Measurements from ENCODE around the gene RAD17. TPM values are rescaled to one million over a fixed set of nuclear protein-coding genes. Genes with fewer than 3 reads are reported as not detected.
"Not testable (repeated sequence)": the region's sequence is repeated elsewhere in the genome, so short reads cannot be mapped to it uniquely, and the experiment has no call there.

The RAD17 gene
- total RNA-seq, 4 donors from 2014 or later = 13.0 to 21.1 (median 15.0) TPM

GRCh38 chr5:69418554-69418953 lies 48.9 kb downstream of the RAD17 start:
- 94% methylated on average over 3 of the region's 3 CpGs for WGBS
- TF ChIP-seq EP300 (IDR thresholded peaks at IDR 0.05) (no peak), POLR2A (IDR thresholded peaks at IDR 0.05) (no peak), POLR2AphosphoS5 (IDR thresholded peaks at IDR 0.05) (no peak), CTCF (IDR thresholded peaks at IDR 0.05) (no peak)
- Histone ChIP-seq H3K27ac (no peak overlapping the region), H3K4me1 (no peaks in the 10 kb centered on the region), H3K4me3 (no peak overlapping the region), H3K27me3 (no peaks in the 10 kb centered on the region), H3K9me3 (no peaks in the 10 kb centered on the region), H3K36me3 (peaks cover 3% of the 10 kb centered on the region)
- DNase-seq (ENCODE audit: low spot score in 2 of 2) = no peak

GRCh38 chr5:69431424-69432303 lies 62.0 kb downstream of the RAD17 start:
- no peaks in the 10 kb centered on the region for H3K9me3 ChIP-seq
- TF ChIP-seq EP300 (IDR thresholded peaks at IDR 0.05) (no peak), POLR2AphosphoS5 (IDR thresholded peaks at IDR 0.05) (no peak), POLR2A (IDR thresholded peaks at IDR 0.05) (no peak), CTCF (IDR thresholded peaks at IDR 0.05) (no peak)
- no peaks in the 10 kb centered on the region for H3K27me3 ChIP-seq
- DNase-seq (ENCODE audit: low spot score in 2 of 2) = no peak
- H3K27ac ChIP-seq = no peak overlapping the region
- WGBS = 91% methylated on average over 11 of the region's 11 CpGs
- H3K4me1 ChIP-seq = no peaks in the 10 kb centered on the region
- no peak overlapping the region for H3K4me3 ChIP-seq
- peaks cover 20% of the 10 kb centered on the region for H3K36me3 ChIP-seq

GRCh38 chr5:69432412-69433206 lies 63.0 kb downstream of the RAD17 start:
- 84% methylated on average over 8 of the region's 8 CpGs for WGBS
- no peak overlapping the region for H3K4me3 ChIP-seq
- DNase-seq (ENCODE audit: low spot score in 2 of 2) = no peak
- H3K27me3 ChIP-seq = no peaks in the 10 kb centered on the region
- H3K27ac ChIP-seq = no peak overlapping the region
- TF ChIP-seq EP300 (IDR thresholded peaks at IDR 0.05) = no peak
- peaks cover 21% of the 10 kb centered on the region for H3K36me3 ChIP-seq
- no peaks in the 10 kb centered on the region for H3K9me3 ChIP-seq
- H3K4me1 ChIP-seq = no peaks in the 10 kb centered on the region

GRCh38 chr5:69435276-69435884 lies 65.8 kb downstream of the RAD17 start:
- not testable (repeated sequence) for H3K4me3 ChIP-seq; H3K27me3 ChIP-seq; H3K4me1 ChIP-seq; DNase-seq (ENCODE audit: low spot score in 2 of 2); H3K27ac ChIP-seq; H3K9me3 ChIP-seq
- 94% methylated on average over 5 of the region's 5 CpGs for WGBS
- H3K36me3 ChIP-seq = peaks cover 21% of the 10 kb centered on the region

- no peak overlapping the region for H3K4me3 ChIP-seq
- peaks cover 5% of the 10 kb centered on the region for H3K36me3 ChIP-seq
- DNase-seq (ENCODE audit: low spot score in 2 of 2) = no peak
- H3K27ac ChIP-seq = no peak overlapping the region
- TF ChIP-seq POLR2A (IDR thresholded peaks at IDR 0.05) (no peak), POLR2AphosphoS5 (IDR thresholded peaks at IDR 0.05) (no peak), EP300 (IDR thresholded peaks at IDR 0.05) (no peak), CTCF (IDR thresholded peaks at IDR 0.05) (no peak)
- WGBS = 94% methylated on average over 7 of the region's 7 CpGs
- no peaks in the 10 kb centered on the region for H3K9me3 ChIP-seq
- H3K4me1 ChIP-seq = no peaks in the 10 kb centered on the region
- no peaks in the 10 kb centered on the region for H3K27me3 ChIP-seq
Measured at GRCh38 chr5:69444127-69444754, 74.6 kb downstream of the RAD17 start.
